ENCODE results near the gene S1PR1. TPM values are rescaled to one million over a fixed set of nuclear protein-coding genes. Genes with fewer than 3 reads are reported as not detected.

Gene S1PR1
- total RNA-seq, 1 donor from 2014 or later: 23.5 TPM

DNA sequence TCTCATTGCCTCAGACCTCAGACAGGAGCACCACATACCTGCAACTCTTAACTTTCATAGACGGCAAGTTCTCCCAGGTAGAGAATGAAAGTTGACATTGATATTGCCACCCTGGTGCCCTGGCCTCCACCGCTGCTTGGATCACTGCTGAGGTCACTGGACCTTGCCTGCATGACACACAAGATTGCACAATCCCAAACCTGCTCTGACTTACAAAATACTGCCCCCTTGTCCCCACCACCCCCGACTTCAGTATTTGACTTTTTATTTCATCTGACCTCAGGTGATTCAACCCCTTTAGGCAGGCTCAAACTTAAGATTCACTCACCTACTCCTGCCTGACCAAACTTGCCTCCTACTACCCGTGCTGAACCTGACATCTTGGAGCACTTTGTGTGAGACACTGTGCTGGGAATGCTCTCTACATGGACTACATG, 43.1 kb upstream of the S1PR1 start:
- H3K4me1 Mint-ChIP-seq: peaks cover 5% of the 10 kb centered on the region
- TF ChIP-seq, protein P1, sequence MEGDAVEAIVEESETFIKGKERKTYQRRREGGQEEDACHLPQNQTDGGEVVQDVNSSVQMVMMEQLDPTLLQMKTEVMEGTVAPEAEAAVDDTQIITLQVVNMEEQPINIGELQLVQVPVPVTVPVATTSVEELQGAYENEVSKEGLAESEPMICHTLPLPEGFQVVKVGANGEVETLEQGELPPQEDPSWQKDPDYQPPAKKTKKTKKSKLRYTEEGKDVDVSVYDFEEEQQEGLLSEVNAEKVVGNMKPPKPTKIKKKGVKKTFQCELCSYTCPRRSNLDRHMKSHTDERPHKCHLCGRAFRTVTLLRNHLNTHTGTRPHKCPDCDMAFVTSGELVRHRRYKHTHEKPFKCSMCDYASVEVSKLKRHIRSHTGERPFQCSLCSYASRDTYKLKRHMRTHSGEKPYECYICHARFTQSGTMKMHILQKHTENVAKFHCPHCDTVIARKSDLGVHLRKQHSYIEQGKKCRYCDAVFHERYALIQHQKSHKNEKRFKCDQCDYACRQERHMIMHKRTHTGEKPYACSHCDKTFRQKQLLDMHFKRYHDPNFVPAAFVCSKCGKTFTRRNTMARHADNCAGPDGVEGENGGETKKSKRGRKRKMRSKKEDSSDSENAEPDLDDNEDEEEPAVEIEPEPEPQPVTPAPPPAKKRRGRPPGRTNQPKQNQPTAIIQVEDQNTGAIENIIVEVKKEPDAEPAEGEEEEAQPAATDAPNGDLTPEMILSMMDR (IDR thresholded peaks at IDR 0.05; ENCODE audit: unreplicated experiment): no peak
- no peaks in the 10 kb centered on the region for H3K27me3 Mint-ChIP-seq (ENCODE audit: low read depth)
- DNase-seq (ENCODE audit: low spot score in 2 of 2, unreplicated experiment in 2 of 2): no peak
- H3K9me3 Mint-ChIP-seq: no peaks in the 10 kb centered on the region
- no peak overlapping the region for H3K27ac Mint-ChIP-seq
- no peak overlapping the region for H3K4me3 Mint-ChIP-seq
- H3K36me3 Mint-ChIP-seq: no peaks in the 10 kb centered on the region

DNA sequence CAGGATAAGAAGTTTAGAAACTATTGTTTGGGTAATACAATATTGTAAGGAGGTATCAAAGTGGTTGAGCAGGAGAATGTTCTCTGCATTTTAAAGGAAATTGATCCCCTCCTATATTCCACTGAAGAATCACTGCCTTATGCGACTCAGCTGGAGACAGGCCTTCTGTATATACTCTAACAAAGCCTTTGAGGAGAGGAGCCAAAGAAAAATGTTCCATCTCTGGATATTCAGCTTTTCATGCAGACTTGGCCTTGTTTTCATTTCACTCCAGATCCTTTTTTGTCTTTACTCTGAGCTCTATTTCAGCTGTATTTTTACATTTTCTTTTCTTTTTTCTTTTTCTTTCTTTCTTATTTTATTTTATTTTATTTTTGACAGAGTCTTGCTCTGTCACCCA, 42.1 kb upstream of the S1PR1 start:
- H3K4me3 Mint-ChIP-seq: no peak overlapping the region
- H3K36me3 Mint-ChIP-seq: no peaks in the 10 kb centered on the region
- peaks cover 5% of the 10 kb centered on the region for H3K4me1 Mint-ChIP-seq
- DNase-seq (ENCODE audit: low spot score in 2 of 2, unreplicated experiment in 2 of 2): no peak
- no peaks in the 10 kb centered on the region for H3K27me3 Mint-ChIP-seq (ENCODE audit: low read depth)
- H3K9me3 Mint-ChIP-seq: no peaks in the 10 kb centered on the region
- no peak overlapping the region for H3K27ac Mint-ChIP-seq
- TF ChIP-seq, protein P1 (IDR thresholded peaks at IDR 0.05; ENCODE audit: unreplicated experiment): no peak

DNA sequence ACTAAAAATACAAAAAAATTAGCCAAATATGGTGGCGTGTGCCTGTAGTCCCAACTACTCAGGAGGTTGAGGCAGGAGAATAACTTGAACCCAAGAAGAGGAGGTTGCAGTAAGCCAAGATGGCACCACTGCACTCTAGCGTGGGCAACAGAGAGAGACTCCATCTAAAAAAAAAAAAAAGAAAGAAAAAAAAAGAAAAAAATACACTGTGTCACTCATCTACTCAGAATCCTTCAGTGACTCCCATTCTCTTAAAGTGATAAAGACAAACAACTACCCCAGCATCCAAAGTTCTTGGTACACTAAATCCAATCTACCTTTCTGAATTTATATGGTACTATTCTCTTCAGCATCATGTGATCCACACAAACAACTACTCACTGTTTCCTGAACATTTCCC, 40.2 kb upstream of the S1PR1 start:
- Mint-ChIP-seq H3K36me3 (no peaks in the 10 kb centered on the region), H3K4me3 (no peak overlapping the region), H3K27ac (no peak overlapping the region), H3K9me3 (peaks cover under 1% of the 10 kb centered on the region), H3K4me1 (peaks cover 6% of the 10 kb centered on the region), H3K27me3 (ENCODE audit: low read depth) (no peaks in the 10 kb centered on the region)
- DNase-seq (ENCODE audit: low spot score in 2 of 2, unreplicated experiment in 2 of 2): no peak
- TF ChIP-seq, protein P1 (IDR thresholded peaks at IDR 0.05; ENCODE audit: unreplicated experiment): no peak

GRCh38 chr1:101198842-101199636, 37.8 kb upstream of the S1PR1 start:
- TF ChIP-seq, protein P1 (IDR thresholded peaks at IDR 0.05; ENCODE audit: unreplicated experiment): no peak
- Mint-ChIP-seq H3K27ac (no peak overlapping the region), H3K27me3 (ENCODE audit: low read depth) (no peaks in the 10 kb centered on the region), H3K9me3 (peaks cover 3% of the 10 kb centered on the region), H3K4me1 (peaks cover 17% of the 10 kb centered on the region), H3K4me3 (no peak overlapping the region), H3K36me3 (no peaks in the 10 kb centered on the region)
- DNase-seq (ENCODE audit: low spot score in 2 of 2, unreplicated experiment in 2 of 2): no peak

DNA sequence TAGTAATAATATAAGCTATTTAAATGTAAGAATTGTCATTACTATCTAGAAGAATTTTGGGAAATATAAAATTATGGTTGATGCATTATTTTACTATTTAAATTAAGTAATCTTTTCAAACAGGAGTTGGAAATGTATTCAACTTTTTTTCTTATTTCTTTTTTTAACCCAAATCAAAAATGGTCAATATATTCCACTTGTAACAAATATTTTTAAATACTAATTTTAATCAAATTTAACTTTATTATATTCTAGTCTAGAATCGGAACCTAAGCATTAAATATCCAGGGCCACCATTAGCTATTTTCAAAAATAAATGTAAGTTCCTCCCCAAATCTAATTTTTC, 37.2 kb upstream of the S1PR1 start:
- Mint-ChIP-seq H3K9me3 (peaks cover 3% of the 10 kb centered on the region), H3K4me1 (peaks cover 22% of the 10 kb centered on the region), H3K36me3 (no peaks in the 10 kb centered on the region), H3K27ac (no peak overlapping the region), H3K4me3 (no peak overlapping the region), H3K27me3 (ENCODE audit: low read depth) (no peaks in the 10 kb centered on the region)
- no peak for DNase-seq (ENCODE audit: low spot score in 2 of 2, unreplicated experiment in 2 of 2)
- TF ChIP-seq, protein P1 (IDR thresholded peaks at IDR 0.05; ENCODE audit: unreplicated experiment): no peak
